Fibroblast of the conjunctiva (primary cell): Measurements from ENCODE around the gene WDR70.
"Not testable (repeated sequence)": the region's sequence is repeated elsewhere in the genome, so short reads cannot be mapped to it uniquely, and the experiment has no call there.

Source experiments
- DNase-seq: peaks from one replicate; pipeline ENCODE4 v3.0.0-alpha.2; 2010; ENCODE audit warnings: low read depth

Gene WDR70

DNA sequence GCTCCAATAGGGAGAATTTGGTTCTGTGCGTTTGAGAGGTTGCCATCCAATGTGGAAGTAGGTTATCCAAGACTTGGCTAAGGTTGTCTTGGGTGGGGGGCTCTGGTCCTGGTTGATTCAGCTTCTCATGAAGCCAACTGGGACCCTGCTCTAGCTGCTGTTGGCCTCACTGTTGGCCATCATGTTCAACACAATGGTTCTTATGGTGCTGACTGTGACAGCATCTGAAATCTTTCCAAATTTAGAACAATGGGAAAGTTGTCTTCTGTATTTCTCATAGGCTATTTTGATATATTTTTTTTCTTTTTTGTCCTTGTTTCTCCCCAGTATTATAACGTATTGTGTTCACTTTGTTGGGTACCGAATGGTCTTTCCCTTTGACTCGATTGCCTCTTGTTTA, 388.8 kb downstream of the WDR70 start:
- no peak for DNase-seq

DNA sequence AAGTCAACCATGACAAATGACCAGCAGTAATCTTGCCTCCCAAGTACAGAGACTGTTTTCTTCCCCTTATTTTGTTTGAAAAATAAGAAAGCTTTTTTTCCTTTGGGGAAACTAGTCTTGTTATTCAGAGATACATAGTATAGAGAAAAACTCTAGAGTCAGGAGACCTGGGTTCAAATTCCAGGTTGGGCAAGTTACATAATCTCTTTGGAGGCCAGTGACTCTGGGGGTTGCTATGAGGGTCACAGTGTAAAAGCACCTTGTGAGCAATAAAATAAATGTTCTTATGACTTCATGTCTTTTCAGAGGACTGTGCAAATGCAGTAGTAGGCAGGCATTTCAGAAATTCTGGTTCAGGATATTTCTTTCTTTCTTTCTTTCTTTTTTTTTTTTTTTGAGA, 389.3 kb downstream of the WDR70 start:
- no peak for DNase-seq

DNA sequence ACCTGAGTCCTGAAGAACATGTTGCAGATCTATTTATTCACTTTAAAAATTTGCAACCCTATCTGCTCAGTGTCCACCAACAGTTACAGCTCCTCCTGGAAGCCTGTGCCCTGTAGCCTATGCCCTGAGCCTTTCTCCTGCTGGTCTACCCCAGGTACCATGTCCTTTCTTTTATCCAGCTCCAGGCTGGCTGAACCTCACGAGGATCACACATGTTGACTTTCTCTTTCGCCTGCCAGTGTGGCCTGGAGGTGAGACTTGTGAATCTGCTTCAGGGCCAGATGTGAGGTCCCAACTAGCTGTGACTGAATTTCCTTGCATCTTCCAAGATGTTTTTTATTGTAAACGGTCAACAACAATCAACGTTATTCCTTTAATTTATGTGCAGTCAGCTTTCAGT, 390.0 kb downstream of the WDR70 start:
- no peak for DNase-seq

DNA sequence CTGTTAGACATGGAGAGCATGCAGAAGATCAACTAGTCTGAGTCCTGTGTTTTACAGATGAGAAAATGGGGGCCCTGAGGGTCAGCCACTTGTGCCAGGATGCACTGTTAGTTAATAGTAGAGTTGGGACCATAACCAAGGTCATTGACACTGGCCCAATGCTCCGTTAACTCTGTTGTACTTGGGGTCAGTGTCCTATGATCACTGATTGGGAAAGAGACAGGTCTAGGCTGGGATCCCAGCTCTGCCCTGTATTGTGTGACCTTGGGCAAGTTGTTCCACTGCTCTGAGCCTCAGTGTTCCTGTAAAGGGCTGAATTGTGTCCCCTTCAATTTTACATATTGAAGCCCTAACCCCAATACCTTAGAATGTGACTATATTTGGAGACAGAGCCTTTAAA, 390.7 kb downstream of the WDR70 start:
- DNase-seq: no peak

DNA sequence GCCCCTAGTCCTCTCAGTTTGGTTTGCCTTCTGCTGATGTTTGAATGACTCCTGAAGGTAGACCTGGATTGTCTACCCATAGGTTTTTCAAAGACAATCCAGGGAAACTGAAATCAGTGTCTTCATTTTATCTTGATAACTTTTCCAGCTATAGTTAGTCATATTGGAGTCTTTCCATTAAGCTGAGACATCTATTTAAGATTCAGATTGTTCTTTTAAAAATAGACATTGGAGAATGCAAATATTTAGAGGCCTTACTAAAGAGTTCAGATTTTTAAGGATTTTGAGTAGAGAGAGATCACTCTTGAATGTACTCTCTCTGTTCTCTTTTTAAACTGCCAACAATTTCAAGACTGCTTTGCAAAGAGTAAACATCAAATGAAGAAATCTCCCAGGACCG, 391.7 kb downstream of the WDR70 start:
- DNase-seq: no peak

DNA sequence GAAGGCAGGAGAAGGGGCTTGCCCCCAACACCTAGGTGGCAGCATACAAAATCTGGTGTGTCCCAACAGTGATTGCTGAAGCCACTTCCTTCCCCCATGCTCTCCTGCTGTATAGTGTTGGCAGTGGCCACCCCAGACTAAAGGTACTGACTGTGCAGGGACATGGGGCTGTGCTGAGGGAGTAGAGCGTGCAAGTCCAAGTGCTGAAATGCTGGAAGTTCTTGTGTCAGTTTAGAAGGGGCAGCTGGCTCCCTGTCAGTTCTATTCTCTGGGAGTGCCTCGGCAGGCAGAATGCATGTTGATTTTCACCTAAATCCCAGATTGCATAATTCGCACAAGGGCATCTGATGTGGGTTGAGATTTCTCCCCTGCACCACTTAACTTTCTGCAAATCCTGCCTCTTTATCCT, 392.1 kb downstream of the WDR70 start:
- DNase-seq: no peak

DNA sequence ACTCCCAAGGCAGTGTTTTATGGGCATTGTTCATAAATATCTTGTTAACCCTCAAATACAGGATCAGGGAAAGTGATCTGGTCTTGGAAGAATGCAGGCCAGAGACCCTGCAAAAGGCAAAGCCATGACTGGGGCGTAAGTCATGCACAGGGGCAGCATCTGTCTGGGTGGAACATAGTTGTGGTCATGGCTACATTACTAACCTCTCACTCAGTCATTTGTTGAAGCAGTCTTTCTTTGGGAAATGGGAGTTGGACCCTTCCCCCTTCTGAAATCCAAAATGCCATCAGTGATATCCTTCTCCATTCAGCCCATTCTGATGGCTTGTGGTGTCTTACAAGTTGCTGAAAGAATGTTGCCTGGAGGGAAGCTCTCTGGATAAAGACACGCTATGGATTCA, 392.6 kb downstream of the WDR70 start:
- peak; percentile 65 for DNase-seq

DNA sequence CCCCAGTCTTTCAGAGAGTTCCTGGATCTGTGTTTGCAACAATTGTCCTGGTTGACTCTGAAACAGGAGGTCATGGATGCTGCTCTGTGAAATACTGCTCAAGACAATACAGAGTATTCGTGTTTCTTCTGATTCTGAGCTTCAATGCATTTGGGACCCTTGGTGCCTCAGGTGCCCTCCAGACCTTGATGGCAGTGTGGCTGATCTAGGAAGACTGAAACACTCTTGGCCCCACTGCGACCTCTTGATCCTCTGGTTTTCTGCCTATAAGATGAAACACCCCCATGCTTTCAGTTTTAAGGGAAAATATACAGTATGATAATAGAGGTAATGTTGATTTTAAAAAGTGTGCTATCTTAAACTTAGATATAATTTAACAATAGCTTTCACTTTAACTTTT, 393.1 kb downstream of the WDR70 start:
- no peak for DNase-seq

DNA sequence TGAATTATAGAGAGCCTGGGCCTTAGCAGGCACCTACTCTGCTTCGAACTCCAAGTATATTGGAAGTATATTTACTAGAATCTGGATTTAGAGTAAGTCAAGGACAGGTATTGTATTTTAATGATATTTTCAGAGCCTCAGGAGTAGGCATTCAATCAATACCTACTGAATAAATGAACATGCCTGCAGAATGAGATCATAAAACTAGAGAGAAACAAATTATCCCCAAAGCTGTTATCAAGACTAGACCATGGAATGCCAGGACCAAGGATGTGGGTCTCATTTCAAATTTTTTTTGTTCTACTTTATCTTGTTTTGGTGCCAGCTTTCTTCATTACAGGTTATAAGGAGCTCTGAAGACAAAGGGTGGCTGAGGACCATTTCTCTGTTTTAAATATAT, 394.7 kb downstream of the WDR70 start:
- no peak for DNase-seq

DNA sequence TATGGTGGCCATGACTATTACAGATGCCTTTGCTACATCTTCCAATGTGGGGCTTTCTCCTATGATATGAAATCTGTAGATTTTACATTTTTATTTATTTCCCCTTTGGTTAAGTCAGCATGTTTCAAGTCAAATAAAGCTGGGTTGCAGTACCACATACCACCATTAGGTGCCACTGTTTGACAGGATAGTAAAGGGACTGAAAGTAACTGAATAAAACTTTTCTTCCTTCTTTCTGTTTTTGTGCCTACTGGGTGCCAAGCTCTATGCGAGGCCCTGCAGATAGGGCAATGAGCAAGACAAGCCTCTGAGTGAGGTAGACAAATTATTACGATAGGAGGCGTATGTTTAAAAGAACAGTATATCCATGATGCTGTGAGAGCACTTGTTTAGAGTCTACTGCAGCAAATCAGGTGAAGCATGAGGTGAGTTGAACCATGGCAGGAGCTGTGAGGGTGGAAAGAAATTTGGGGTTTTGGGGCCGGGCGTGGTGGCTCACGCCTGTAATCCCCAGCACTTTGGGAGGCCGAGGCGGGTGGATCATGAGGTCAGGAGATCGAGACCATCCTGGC, 395.9 kb downstream of the WDR70 start:
- no peak for DNase-seq

DNA sequence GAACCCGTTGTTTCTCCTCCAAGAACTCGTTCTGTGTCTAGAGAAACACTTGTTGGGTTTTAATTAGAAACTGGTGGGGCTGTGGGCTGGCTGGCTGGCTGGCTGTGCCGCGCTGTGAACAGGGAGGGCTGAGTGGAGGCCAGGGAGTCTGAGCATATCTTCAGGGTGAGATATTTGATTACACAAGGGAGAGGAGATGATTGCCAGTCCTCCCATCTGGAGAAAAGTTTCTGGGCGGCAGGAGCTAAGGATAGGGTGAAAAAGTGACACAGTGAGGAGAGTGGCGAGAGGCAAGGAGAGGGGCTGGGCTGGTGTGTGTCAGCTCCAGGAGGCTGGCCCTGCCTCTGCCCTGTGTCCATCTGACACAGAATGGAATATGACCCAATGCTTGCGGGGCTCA, 397.7 kb downstream of the WDR70 start:
- peak; percentile 61 for DNase-seq

DNA sequence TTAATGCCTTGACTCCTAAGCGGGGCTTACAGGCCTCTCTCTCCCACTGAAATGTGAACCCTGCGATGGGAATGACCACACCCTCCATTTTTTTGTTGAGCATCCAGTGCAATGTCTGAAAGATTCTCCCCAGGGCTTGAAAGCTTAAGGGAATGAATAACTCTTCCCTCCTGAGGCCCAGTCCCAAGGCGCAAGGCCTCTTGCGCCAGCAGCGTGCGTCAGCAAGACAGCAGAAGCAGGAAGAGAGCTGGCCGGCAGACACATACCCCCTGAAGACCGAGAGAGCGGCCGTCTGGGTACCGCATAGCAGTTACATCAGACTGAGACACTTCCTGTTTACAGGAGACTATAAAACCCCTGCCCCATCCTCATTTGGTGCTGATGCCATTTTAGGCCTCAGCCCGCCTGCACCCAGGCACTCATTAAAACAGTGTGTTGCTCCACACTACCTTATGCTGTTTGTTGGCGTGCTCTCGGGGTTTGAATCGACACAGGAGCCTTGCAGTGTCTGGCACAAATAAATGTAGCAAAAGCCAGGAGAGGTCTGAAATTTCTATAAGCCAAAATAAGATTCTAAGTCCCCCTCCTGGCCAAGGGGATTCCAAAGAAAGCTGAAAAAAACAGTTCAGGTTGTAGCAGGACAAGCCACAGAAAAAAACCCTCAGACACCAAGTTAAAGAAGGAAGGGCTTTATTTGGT, 398.5 kb downstream of the WDR70 start:
- peak; percentile 40 for DNase-seq

DNA sequence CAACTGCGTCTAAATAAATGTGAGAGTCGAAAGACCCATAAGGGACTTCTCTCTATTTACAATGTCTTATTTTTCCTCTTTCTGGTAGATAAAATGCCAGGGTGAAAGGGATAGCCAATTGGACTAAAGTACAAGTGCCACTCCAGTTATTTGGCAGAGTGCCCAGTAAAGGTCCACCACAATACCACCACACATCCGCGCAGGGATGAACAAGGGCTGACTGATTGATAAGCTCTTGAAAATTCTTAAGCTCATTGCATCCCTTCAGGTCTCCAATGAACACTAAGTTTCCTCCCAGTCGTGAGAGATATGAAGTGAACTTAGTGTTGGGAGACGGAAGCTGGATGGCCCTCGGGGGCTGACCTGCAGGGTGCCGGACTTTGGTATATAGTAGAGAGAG, 402.3 kb downstream of the WDR70 start:
- DNase-seq: not testable (repeated sequence)

DNA sequence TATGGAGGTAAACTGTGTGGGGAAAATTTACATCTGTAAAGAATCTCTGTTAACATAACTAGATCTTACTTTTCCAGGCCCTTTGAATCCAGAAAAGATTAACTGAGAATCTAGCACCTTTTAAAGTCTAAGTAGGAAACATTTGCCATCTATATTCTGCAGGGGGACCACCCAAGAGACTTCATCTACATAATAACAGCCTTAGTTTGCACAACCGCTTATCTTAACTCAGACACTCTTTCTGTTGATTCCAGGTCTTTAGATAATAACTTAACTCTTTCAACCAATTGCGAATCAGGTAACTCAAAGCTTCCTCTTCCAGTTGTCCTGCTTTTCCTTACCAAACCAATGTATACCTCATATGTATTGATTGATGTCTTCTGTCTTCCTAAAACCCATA, 407.3 kb downstream of the WDR70 start:
- no peak for DNase-seq

DNA sequence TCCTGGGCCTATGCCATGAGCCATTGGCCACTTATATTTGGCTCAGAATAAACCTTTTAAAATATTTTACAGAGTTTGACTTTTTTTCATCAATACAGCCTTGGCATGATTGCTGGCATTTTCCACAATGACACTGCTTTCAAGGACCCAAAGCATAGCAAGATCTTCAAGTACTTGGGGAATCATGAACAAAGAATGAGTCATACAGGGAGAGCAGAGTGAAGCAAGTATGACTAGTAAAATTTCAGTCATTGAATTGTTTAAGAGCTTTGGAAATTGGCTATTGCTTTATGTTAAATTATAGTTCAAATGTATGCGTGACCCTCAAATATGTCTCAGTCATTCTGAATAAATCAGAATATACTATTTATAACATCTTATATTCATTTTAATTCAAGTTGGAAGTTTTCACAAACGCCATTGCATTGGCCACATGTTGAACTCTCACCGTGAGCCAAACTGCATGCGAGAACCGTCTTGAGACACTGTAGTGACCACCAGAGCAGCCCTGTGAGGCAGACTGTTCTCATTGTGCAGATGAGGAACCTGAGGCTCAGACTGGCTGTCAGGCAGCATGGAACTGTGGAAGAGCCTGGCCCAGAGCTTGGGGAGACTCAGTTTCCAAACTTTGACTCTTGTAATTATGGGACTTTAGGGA, 407.9 kb downstream of the WDR70 start:
- DNase-seq: no peak

DNA sequence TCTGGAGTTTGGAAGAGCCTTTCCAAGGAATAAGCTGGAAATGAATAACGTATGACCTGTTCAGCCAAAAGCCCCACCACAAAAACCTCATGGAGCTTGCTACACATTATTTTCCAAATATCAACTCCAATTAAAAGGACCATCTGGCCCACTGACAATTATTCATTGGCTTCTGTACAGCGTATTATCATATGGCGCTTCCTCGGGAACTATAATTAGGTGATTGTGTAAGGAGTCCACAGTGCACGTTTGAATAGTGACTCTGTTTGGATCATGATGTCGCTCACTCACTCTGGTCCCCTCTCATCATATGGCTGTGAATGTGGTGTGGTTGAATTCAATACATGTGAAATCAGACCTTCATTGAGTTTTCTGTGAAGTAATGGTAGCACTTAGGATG, 408.6 kb downstream of the WDR70 start:
- DNase-seq: no peak

DNA sequence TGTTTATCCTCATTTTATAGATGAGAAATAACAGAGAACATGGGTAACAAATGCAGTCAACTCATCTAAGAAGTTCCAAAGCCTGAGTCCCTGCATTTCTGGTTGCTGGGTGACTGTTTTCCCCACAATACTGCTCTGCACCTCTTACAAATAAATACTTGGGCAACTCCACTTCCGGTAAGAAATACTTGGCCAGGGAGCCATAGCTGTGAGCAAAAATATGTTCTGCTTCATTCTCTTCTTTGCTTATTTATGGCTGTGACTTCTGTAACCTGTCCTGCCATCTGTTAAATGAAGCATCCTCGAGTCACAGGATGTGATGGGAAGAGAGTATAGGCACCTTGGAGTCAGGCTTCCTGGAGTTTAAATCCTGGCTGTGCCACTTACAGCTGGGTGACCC, 410.9 kb downstream of the WDR70 start:
- DNase-seq: no peak

DNA sequence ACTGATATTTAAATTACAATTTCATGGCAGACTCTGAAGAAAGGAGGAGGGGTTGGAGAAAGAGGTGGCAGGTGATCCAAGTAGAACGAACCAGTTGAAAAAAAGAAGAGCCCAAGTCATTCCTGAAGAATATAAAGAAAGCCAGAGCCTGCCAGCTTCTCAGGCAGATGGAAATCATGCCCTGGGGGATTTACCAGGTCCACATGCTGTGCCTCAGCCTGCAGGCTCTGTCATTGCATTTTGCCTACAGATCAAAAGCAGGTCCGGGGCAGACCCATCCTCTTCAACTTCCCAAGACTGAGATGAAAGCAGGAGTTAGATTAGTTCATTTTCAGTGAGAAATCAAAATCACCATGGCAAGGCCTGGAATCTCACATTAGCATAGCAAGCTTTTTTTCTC, 412.2 kb downstream of the WDR70 start:
- no peak for DNase-seq

DNA sequence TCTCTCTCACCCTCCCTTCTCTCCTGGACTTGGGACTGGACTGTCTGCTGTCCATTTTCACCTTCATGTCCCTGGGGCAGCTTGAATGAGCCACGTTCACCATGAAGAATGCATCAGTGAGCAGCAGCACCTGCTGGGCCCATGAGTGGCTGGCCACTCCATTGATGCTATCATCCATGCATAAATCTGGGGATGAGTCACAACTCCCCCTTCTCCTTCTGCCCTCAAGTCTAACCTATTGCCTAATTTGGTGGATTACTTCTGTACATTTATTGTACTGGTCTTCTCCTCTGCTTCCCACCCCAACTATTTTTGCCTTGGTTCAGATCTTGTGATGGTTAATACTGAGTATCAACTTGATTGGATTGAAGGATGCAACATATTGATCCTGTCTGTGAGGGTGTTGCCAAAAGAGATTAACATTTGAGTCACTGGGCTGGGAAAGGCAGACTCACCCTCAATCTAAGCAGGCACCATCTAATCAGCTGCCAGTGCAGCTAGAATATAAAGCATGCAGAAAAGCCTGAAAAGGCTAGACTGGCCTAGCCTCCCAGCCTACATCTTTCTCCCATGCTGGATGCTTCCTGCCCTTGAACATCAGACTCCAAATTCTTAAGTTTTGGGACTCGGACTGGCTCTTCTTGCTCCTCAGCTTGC, 414.0 kb downstream of the WDR70 start:
- DNase-seq: no peak

DNA sequence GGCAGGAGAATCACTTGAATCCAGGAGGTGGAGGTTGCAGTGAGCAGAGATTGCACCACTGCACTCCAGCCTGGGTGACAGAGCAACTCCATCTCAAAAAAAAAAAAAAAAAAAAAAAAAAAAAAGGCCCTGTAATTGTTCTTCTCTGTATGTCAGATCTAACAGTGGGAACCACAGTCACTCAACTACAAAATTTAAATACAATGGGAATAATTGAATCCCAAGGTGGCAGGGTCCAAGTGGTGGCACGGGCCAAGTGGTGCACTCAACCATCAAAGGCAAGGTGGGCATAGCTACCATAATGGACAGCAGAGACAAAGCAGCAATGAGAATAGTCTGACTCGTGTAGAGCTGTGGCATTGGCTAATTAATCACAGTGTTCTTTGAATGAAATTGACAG, 416.2 kb downstream of the WDR70 start:
- not testable (repeated sequence) for DNase-seq

DNA sequence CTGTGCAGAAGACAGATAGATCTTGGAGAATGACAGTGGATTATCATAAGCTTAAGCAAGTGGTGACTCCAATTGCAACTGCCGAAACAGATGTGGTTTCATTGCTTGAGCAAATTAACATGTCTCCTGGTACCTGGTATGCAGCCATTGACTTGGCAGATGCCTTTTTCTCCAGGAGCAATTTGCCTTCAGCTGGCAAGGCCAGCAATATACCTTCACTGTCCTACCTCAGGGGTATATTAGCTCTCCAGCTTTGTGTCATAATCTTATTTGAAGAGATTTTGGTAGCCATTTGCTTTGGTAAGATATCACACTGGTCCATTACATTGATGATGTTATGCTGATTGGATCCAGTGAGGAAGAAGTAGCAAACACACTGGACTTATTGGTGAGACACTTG, 417.3 kb downstream of the WDR70 start:
- DNase-seq: not testable (repeated sequence)

DNA sequence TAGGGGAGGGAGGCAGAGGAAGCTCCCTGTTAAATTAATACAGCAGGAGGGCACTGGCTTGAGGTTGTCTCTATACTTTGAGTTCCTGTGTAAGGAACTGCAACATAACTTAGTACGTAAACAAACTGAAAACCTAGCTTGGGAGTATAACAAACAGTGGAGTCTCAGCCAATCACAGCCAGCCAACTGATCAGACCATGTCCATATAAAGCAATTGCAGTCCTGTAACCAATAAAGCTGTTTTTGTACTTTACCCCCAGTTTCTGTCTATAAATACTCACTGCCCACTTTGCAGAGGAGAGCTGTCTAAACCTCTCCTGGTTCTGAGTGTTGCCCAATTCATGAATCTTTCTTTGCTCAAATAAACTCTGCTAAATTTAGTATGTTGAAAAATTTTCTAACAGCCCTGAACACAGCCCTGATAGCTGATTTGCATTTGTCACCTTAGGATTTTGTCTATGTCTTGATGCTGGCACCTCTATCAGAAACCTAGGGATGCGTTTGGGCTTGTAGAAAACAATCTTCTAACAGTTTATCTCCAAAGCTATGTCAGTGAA, 420.8 kb downstream of the WDR70 start:
- no peak for DNase-seq

DNA sequence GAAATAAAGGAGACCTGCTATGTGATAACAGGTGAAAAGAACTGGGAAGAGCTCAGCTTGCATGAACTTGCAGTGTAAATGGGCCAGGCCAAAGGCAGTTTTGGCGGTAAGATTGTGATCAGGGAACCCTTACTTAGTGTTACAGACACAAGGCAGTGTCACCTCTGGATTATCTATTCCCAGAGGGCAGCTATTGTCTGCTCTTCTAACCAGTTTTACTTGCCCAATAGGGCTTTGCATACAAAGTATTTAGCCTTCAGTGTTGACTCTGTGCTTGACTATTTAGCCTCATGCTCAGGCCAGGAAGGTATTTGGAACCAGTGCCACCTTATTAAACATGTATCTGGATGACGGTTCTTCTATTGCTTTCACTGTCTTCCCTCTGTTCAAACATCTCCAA, 422.4 kb downstream of the WDR70 start:
- no peak for DNase-seq
